Ascending aorta (tissue), 2 donors: ENCODE measurements around the gene MYO1E. TPM values are rescaled to one million over a fixed set of nuclear protein-coding genes. Genes with fewer than 3 reads are reported as not detected.
A peak's percentile ranks its signal among the peaks of the same experiment; 100 is the strongest.

Experiments
- DNase-seq, 2 donors: peaks; one replicate each; pipeline ENCODE4 v3.0.0-alpha.2; 2019; ENCODE audit warnings: low spot score in 2 of 2
- H3K27ac ChIP-seq, 2 donors: fragments of 200-600 bp; sonication (generic); one replicate each; pipeline ENCODE4 v1.5.1; 2016 to 2017; ENCODE audit warnings: mild to moderate bottlenecking in 1 of 2
- H3K27me3 ChIP-seq: fragments of 200-600 bp; sonication (generic); one replicate; pipeline ENCODE4 v1.5.1; 2017
- H3K36me3 ChIP-seq, 2 donors: fragments of 200-600 bp; sonication (generic); one replicate each; pipeline ENCODE4 v1.5.1; 2016
- H3K4me1 ChIP-seq, 2 donors: fragments of 200-600 bp; sonication (generic); one replicate each; pipeline ENCODE4 v1.5.1; 2016 to 2017; ENCODE audit warnings: mild to moderate bottlenecking in 1 of 2
- H3K4me3 ChIP-seq, 2 donors: fragments of 200-600 bp; sonication (generic); one replicate each; pipeline ENCODE4 v1.5.1; 2016 to 2017; ENCODE audit warnings: mild to moderate bottlenecking in 1 of 2
- H3K9me3 ChIP-seq, 2 donors: fragments of 200-600 bp; sonication (generic); one replicate each; pipeline ENCODE4 v1.5.1; 2016
- CTCF ChIP-seq, 3 experiments: fragments of 200-600 bp in 2 of 3; fragments of 450-650 bp in 1 of 3; sonication (generic) in 2 of 3; IDR thresholded peaks; one replicate each; pipeline ENCODE4 v1.5.1; 2016 to 2019; ENCODE audit warnings: antibody characterized with exemption in 3 of 3, mild to moderate bottlenecking in 1 of 3, moderate library complexity in 1 of 3
- intact Hi-C: fragments of 100-400 bp; cut with DNase I; formaldehyde crosslinking; loops from one replicate; pipeline ENCODE4 v1.15.1; 2023
- total RNA-seq: library from RNA; depleted of rRNA; stranded (reverse); fragments of >200 nt; gene quantifications from one replicate; pipeline ENCODE4 v1.1.0, GENCODE V29; 2016

MYO1E gene
- total RNA-seq, 1 donor from 2014 or later = 48.0 TPM

GRCh38 chr15:59174835-59175831, 197.5 kb downstream of the MYO1E start:
- H3K9me3 ChIP-seq = no peaks in the 10 kb centered on the region
- TF ChIP-seq CTCF (IDR thresholded peaks at IDR 0.05) = peak; percentile 33 to 53 (median 42)
- DNase-seq = peak in 1 of 2 donors; percentile 70
- no peaks in the 10 kb centered on the region for H3K27me3 ChIP-seq
- H3K4me3 ChIP-seq = no peak overlapping the region
- peaks cover 38 to 48% of the 10 kb centered on the region in 2 donors for H3K36me3 ChIP-seq
- peak overlapping the region; percentile 3 to 46 for H3K27ac ChIP-seq
- H3K4me1 ChIP-seq = peaks cover 5 to 17% of the 10 kb centered on the region in 2 donors
- intact Hi-C loops = no loop called here

GRCh38 chr15:59174151-59174834, 198.4 kb downstream of the MYO1E start:
- Histone ChIP-seq H3K27me3 (no peaks in the 10 kb centered on the region), H3K27ac (peak overlapping the region in 1 of 2 donors; percentile 46), H3K4me3 (no peak overlapping the region), H3K9me3 (no peaks in the 10 kb centered on the region), H3K4me1 (peaks cover 10 to 23% of the 10 kb centered on the region in 2 donors), H3K36me3 (peaks cover 35 to 48% of the 10 kb centered on the region in 2 donors)
- TF ChIP-seq CTCF (IDR thresholded peaks at IDR 0.05) = no peak
- DNase-seq = no peak
- intact Hi-C loops = no loop called here

- Histone ChIP-seq H3K27ac (no peak overlapping the region), H3K36me3 (peaks cover 25 to 41% of the 10 kb centered on the region in 2 donors), H3K4me3 (no peak overlapping the region), H3K4me1 (peaks cover 10 to 31% of the 10 kb centered on the region in 2 donors), H3K9me3 (no peaks in the 10 kb centered on the region), H3K27me3 (no peaks in the 10 kb centered on the region)
- no peak for TF ChIP-seq CTCF (IDR thresholded peaks at IDR 0.05)
- intact Hi-C loops = no loop called here
- DNase-seq = no peak
These were observed 199.5 kb downstream of the MYO1E start for GRCh38 chr15:59173194-59173593.

GRCh38 chr15:59172289-59172901, 200.3 kb downstream of the MYO1E start:
- Histone ChIP-seq H3K4me3 (no peak overlapping the region), H3K36me3 (peaks cover 17 to 33% of the 10 kb centered on the region in 2 donors), H3K27me3 (no peaks in the 10 kb centered on the region), H3K9me3 (no peaks in the 10 kb centered on the region), H3K27ac (peak overlapping the region in 1 of 2 donors; percentile 92), H3K4me1 (peaks cover 10 to 39% of the 10 kb centered on the region in 2 donors)
- no peak for TF ChIP-seq CTCF (IDR thresholded peaks at IDR 0.05)
- no peak for DNase-seq
- intact Hi-C loops = no loop called here

GRCh38 chr15:59171067-59171397, 201.6 kb downstream of the MYO1E start:
- no peak for TF ChIP-seq CTCF (IDR thresholded peaks at IDR 0.05)

More at GRCh38 chr15:59171067-59171397, 201.6 kb downstream of the MYO1E start:
- DNase-seq = no peak
- H3K4me3 ChIP-seq = no peak overlapping the region
- H3K9me3 ChIP-seq = no peaks in the 10 kb centered on the region
- intact Hi-C loops = loop anchor here (2.0 kb wide), 2 partner anchors 202 to 266 kb away; partner anchors contain the start of gene MYO1E
- no peaks in the 10 kb centered on the region for H3K27me3 ChIP-seq
- peak overlapping the region; percentile 92 to 97 for H3K27ac ChIP-seq
- H3K4me1 ChIP-seq = peaks cover 10 to 51% of the 10 kb centered on the region in 2 donors
- peaks cover 14 to 20% of the 10 kb centered on the region in 2 donors for H3K36me3 ChIP-seq
